Lower lobe of right lung (tissue), 2 donors: ENCODE results near the gene UNC80. TPM values are rescaled to one million over a fixed set of nuclear protein-coding genes. Genes with fewer than 3 reads are reported as not detected.

Experiments used
- ATAC-seq, 2 donors: fragments of 200-7000 bp; cut with Tn5 transposase; one replicate each; pipeline ENCODE4 v1.9.1; 2020 to 2022; ENCODE audit warnings: mild to moderate bottlenecking in 2 of 2, moderate library complexity in 2 of 2
- DNase-seq: peaks from one replicate; pipeline ENCODE4 v3.0.0-alpha.2; 2020
- H3K27ac ChIP-seq: fragments of 200-600 bp; one replicate; pipeline ENCODE4 v1.8.0; 2022
- H3K27me3 ChIP-seq: fragments of 200-600 bp; one replicate; pipeline ENCODE4 v1.8.0; 2022; ENCODE audit warnings: low read depth
- H3K36me3 ChIP-seq: fragments of 200-600 bp; one replicate; pipeline ENCODE4 v1.8.0; 2022; ENCODE audit warnings: mild to moderate bottlenecking
- H3K4me1 ChIP-seq: fragments of 200-600 bp; one replicate; pipeline ENCODE4 v1.8.0; 2022
- H3K4me3 ChIP-seq: fragments of 200-600 bp; one replicate; pipeline ENCODE4 v1.8.0; 2022; ENCODE audit warnings: mild to moderate bottlenecking
- H3K9me3 ChIP-seq: fragments of 200-600 bp; one replicate; pipeline ENCODE4 v1.8.0; 2022
- intact Hi-C: fragments of 100-400 bp; cut with DNase I; formaldehyde crosslinking; loops from one replicate; pipeline ENCODE4 v1.11.0; 2022
- total RNA-seq: library from RNA; stranded (reverse); fragmentation: NEBNext Ultra II Directional; extraction: Animal tissue kit (Norgen Biotek cat#: 25700); gene quantifications from one replicate; pipeline ENCODE4 v1.2.1, GENCODE V29; 2021
- TF ChIP-seq, protein P1 (sequence below): fragments of 200-600 bp; IDR thresholded peaks from one replicate; pipeline ENCODE4 v1.8.0; 2022; ENCODE audit warnings: antibody characterized with exemption, mild to moderate bottlenecking
- donor health status: DM: no; HTN: yes; CAD: no; lungs with severe emphysema.

The UNC80 gene
- total RNA-seq, 1 donor from 2014 or later, result not detected

DNA sequence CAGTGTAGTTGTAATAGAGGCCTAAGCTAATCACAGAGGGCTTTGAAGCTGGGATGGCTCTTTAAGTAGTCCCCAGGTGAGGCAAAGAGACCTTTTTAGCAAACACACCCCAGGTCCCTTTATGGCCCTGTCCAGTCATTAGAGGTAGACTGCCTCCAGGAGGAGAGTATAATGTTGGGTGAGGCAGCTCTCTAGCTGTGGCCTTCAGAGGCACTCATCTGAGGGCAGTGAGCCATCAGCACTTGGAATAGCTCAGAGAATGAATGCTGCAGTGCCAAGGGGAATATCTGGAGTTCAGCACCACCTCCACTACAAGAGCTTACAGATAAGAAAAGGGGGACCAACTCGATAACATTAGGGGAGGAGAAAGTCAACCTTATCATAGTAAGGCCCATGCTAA, 52.8 kb downstream of the UNC80 start:
- ATAC-seq (peak in 1 of 2 donors; percentile 15), DNase-seq (no peak)
- Histone ChIP-seq H3K4me3 (no peak overlapping the region), H3K27ac (no peak overlapping the region), H3K36me3 (no peaks in the 10 kb centered on the region), H3K27me3 (no peaks in the 10 kb centered on the region), H3K4me1 (no peaks in the 10 kb centered on the region), H3K9me3 (no peaks in the 10 kb centered on the region)
- intact Hi-C loops, result no loop called here
- TF ChIP-seq, protein P1, sequence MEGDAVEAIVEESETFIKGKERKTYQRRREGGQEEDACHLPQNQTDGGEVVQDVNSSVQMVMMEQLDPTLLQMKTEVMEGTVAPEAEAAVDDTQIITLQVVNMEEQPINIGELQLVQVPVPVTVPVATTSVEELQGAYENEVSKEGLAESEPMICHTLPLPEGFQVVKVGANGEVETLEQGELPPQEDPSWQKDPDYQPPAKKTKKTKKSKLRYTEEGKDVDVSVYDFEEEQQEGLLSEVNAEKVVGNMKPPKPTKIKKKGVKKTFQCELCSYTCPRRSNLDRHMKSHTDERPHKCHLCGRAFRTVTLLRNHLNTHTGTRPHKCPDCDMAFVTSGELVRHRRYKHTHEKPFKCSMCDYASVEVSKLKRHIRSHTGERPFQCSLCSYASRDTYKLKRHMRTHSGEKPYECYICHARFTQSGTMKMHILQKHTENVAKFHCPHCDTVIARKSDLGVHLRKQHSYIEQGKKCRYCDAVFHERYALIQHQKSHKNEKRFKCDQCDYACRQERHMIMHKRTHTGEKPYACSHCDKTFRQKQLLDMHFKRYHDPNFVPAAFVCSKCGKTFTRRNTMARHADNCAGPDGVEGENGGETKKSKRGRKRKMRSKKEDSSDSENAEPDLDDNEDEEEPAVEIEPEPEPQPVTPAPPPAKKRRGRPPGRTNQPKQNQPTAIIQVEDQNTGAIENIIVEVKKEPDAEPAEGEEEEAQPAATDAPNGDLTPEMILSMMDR, result no peak

DNA sequence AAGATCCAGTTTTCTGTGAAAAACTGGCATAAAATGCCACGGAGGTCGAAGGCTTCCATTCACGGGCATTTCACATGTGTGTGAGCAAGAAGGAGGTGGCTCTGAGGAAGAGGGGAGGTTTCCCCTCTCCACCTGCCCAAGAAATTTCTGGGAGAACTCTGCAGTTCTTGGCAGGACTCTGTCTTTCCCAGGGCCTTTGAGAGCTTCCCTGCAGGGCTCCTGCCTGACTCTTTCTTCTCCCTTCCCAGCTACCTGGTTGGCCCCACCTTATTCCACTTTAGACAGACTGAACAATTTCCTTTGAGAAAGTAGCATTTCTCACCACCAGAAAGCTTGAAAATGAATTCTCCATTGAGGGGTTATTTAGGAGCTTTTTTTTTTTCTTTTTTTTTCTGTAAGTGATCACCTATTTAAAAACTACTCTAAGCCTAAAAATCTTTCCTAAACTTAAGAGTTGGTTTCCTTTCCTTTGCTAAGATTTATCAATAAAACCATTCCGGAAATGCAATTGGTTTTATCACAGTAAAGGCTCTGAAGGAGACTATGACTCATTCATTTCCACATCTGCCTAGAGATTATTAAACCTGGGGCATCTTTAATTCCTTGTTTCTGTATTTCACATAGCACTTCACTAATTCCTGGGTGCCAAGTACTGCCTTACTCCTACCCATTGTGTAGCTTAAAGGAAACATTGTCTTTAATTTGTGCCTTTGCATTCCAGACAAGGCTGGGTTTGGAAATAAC, 59.3 kb downstream of the UNC80 start:
- Histone ChIP-seq H3K9me3 (no peaks in the 10 kb centered on the region), H3K27me3 (no peaks in the 10 kb centered on the region), H3K27ac (no peak overlapping the region), H3K36me3 (no peaks in the 10 kb centered on the region), H3K4me3 (no peak overlapping the region), H3K4me1 (no peaks in the 10 kb centered on the region)
- ATAC-seq (no peak), DNase-seq (no peak)
- intact Hi-C loops, result no loop called here
- TF ChIP-seq, protein P1, result no peak

DNA sequence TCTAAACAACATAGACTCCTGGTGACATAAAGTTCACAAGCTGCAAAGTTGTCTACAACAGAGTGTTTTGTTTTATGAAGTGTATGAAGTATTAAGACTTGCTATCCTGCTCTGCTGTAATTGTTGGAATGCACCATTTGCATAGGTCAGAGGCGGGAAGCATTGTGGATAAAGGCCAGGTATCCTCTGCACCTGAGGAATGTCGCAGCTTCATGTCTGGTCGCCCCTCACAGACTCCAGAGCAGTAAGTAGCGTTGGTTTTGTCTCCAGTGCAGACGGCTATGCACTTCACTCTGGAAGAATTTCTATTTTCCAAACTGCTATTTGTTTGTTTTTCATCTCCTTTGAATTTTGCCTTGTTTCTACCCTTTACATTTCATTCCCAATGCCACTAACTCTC, 63.1 kb downstream of the UNC80 start:
- Histone ChIP-seq H3K27me3 (no peaks in the 10 kb centered on the region), H3K4me3 (no peak overlapping the region), H3K36me3 (no peaks in the 10 kb centered on the region), H3K4me1 (no peaks in the 10 kb centered on the region), H3K9me3 (no peaks in the 10 kb centered on the region), H3K27ac (no peak overlapping the region)
- ATAC-seq, result no peak
- DNase-seq, result no peak
- TF ChIP-seq, protein P1, result no peak
- intact Hi-C loops, result no loop called here

DNA sequence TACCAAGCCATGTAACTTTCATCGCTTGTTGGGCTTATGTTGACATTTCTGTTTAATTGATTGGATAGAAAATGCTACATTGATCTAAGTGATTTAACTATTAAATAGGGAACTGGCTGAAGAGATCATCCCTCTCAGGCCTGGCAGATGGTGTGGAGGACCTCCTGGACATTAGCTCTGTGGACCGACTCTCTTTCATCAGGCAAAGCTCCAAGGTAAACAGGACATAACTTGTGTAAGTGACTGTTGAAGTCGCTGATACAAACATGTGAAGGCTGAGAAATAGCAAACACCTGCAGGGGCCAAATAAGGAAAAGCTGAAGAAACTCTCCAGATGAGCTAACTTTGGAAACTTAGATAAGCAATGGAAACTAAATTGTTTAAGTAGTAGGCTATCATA, 68.8 kb downstream of the UNC80 start:
- TF ChIP-seq, protein P1, result no peak
- no peaks in the 10 kb centered on the region for H3K9me3 ChIP-seq
- intact Hi-C loops, result no loop called here
- no peaks in the 10 kb centered on the region for H3K4me1 ChIP-seq
- ATAC-seq (no peak), DNase-seq (no peak)
- no peak overlapping the region for H3K27ac ChIP-seq
- H3K36me3 ChIP-seq, result no peaks in the 10 kb centered on the region
- H3K4me3 ChIP-seq, result no peak overlapping the region
- no peaks in the 10 kb centered on the region for H3K27me3 ChIP-seq

DNA sequence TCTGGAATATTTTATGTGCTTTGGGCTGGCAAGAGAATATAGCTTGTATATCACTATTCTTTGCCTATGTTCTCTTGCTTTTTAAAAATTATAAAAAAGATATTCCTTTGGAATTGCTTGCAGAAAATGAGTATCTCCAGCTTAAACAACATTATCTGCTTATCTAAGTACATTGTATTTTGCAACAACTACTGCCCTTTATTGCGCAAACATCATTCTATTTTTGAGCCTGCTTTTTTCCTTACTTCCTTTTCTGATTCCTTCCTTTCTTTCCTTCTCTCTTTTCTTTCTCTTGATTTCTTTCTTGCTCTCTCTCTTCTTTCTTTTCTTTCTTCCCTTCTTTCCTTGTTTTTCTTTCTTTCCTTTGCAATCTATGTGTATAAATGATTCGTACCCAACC, 74.0 kb downstream of the UNC80 start:
- ATAC-seq, result no peak
- no peaks in the 10 kb centered on the region for H3K9me3 ChIP-seq
- intact Hi-C loops, result no loop called here
- H3K4me3 ChIP-seq, result no peak overlapping the region
- DNase-seq, result no peak
- H3K4me1 ChIP-seq, result no peaks in the 10 kb centered on the region
- H3K27me3 ChIP-seq, result no peaks in the 10 kb centered on the region
- TF ChIP-seq, protein P1, result no peak
- no peaks in the 10 kb centered on the region for H3K36me3 ChIP-seq
- no peak overlapping the region for H3K27ac ChIP-seq
